ENCODE measurements around the gene NACC1. TPM values are rescaled to one million over a fixed set of nuclear protein-coding genes. Genes with fewer than 3 reads are reported as not detected.
A peak's percentile ranks its signal among the peaks of the same experiment; 100 is the strongest.

The NACC1 gene
- total and polyA plus RNA-seq, 12 donors: 12.4 to 67.0 (median 40.1) TPM

DNA sequence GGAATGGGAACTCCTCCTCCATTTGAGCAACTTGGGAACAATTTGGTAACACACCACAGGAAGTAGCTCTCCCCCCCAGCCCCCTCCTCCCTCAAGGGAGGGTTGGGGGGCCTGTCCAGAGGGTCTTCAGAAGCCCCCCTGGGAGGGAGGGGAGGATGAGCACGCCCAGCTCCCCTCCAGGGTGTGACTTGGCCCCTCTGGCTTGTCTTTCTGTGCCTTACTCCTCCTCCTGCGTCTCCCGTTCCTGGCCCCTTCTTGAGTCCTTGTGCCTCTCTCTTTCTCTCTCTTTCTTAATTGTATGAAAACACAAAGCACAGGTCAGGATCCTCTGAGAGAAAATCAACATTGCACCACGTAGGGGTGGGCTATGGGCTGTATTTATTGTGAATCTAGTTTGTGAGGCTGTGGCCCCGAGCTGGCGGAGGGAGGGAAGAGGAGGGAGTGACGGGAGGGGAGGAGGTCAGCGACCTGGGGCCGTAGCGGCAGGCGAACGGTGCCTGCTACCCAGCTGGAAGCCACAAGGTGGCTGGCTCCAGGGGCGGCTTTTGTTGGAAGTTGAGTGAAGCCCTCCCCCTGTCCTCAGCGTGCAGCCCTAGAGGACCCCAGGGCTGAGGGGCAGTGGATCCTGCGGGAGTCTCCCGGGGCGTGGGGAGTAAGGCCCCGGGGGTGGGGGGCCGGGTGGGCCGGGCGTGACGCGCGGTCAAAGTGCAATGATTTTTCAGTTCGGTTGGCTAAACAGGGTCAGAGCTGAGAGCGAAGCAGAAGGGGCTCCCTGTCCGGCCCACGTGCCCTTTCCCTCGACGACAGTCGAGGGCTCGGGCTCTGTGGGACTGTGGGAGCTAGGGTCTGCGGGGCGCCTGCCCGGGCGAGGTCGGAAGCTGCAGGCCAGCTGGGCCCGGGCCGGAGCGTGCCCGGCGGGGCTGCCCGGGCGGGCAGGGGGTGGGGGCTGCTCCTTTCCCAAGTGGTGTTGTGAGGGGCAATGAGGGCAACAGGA, 21.8 kb upstream of the NACC1 start:
- peak overlapping the region in 1 of 5 donors; percentile 5 for H3K27ac ChIP-seq
- H3K36me3 ChIP-seq (replicated peaks in 1 of 2): no peaks in the 10 kb centered on the region
- H3K4me3 ChIP-seq: no peak overlapping the region
- peaks cover 12 to 21% of the 10 kb centered on the region in 2 donors for H3K4me1 ChIP-seq (replicated peaks in 1 of 2)
- no peaks in the 10 kb centered on the region for H3K9me3 ChIP-seq (replicated peaks in 1 of 3)
- peaks cover 8% of the 10 kb centered on the region for H3K27me3 ChIP-seq
- TF ChIP-seq, protein P1, sequence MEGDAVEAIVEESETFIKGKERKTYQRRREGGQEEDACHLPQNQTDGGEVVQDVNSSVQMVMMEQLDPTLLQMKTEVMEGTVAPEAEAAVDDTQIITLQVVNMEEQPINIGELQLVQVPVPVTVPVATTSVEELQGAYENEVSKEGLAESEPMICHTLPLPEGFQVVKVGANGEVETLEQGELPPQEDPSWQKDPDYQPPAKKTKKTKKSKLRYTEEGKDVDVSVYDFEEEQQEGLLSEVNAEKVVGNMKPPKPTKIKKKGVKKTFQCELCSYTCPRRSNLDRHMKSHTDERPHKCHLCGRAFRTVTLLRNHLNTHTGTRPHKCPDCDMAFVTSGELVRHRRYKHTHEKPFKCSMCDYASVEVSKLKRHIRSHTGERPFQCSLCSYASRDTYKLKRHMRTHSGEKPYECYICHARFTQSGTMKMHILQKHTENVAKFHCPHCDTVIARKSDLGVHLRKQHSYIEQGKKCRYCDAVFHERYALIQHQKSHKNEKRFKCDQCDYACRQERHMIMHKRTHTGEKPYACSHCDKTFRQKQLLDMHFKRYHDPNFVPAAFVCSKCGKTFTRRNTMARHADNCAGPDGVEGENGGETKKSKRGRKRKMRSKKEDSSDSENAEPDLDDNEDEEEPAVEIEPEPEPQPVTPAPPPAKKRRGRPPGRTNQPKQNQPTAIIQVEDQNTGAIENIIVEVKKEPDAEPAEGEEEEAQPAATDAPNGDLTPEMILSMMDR (IDR thresholded peaks at IDR 0.05): peak in 1 of 6 experiments; percentile 22
- TF ChIP-seq POLR2A (IDR thresholded peaks at IDR 0.05): no peak
- WGBS, 4 donors: 46 to 53% (median 50%) methylated on average over 20 to 44 of the region's 44 CpGs
- DNase-seq: no peak
- intact Hi-C loops (cut with DNase I): no loop called here

DNA sequence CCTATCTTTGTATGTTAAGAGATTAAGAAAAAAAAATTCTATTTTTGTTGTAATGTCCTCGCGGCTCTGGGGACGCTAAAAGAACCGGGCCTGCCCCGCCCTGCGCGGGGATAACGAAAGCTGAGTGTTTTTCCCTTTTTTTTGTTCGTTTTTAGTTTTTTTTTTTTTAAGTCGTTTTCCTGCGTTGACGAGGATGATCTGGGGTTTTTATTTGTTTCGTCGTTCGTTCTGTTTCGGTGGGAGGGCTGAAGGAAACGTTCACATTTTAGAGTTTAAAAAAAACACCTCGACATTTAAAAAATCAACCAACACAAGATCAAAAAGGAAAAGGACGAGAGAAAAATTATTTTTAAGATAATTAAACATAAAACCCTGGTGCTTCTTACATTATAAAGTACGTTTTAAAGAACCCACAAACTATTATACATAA, 21.0 kb upstream of the NACC1 start:
- peaks cover 8% of the 10 kb centered on the region for H3K27me3 ChIP-seq
- 35 to 46% (median 41%) methylated on average over 20 of the region's 20 CpGs for WGBS, 4 donors
- H3K4me3 ChIP-seq: peak overlapping the region in 1 of 4 donors; percentile 48
- H3K36me3 ChIP-seq (replicated peaks in 1 of 2): no peaks in the 10 kb centered on the region
- peak overlapping the region in 1 of 5 donors; percentile 93 for H3K27ac ChIP-seq
- no peak for DNase-seq
- H3K4me1 ChIP-seq (replicated peaks in 1 of 2): peaks cover 12 to 21% of the 10 kb centered on the region in 2 donors
- TF ChIP-seq, protein P1 (IDR thresholded peaks at IDR 0.05): no peak
- TF ChIP-seq POLR2A (IDR thresholded peaks at IDR 0.05): no peak
- intact Hi-C loops (cut with DNase I): no loop called here
- H3K9me3 ChIP-seq (replicated peaks in 1 of 3): no peaks in the 10 kb centered on the region

DNA sequence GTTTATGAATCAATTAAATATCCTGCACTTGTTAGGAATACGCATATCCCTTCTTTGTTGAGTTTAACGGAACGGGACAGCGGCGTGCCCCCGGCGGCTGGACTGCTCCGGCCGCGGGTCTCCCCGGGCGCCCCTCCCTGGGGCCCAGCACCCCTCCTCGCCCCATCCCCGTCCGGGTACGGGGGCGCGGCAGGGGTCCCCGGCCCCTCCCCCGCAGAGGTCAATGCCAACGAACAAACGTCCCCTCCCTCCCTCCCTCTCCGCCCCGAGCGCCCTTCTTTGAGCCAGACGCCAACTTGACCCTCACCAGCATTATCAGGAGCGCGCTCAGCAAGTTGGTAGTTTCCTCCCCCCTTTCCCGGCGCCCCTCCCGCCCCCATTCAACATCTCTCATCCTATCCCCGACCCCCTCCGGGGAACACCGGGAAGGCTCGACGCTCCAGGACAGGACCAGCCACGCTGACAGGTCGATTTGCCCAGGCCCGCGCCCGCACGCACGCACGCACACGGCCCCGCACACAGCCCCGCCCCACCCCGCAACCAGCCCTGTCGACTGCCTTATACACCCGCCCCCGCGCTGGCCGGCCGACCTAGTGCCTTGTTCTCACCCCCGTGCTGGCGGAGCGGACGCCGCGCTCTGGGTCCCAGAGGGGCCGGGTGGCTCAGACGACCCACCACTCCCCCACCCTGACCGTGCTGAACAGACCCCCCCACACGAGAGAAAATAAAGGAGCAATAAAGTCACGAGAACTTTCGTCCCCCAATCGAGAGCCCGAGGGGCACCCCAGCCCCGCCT, 20.4 kb upstream of the NACC1 start:
- peak in 2 of 7 donors; percentile 35 to 46 for DNase-seq
- intact Hi-C loops (cut with DNase I): no loop called here
- Histone ChIP-seq H3K27ac (peak overlapping the region in 1 of 5 donors; percentile 93), H3K27me3 (peaks cover 8% of the 10 kb centered on the region), H3K4me3 (peak overlapping the region in 1 of 4 donors; percentile 48), H3K4me1 (replicated peaks in 1 of 2) (peaks cover 16 to 26% of the 10 kb centered on the region in 2 donors), H3K36me3 (replicated peaks in 1 of 2) (no peaks in the 10 kb centered on the region), H3K9me3 (replicated peaks in 1 of 3) (no peaks in the 10 kb centered on the region)
- no peak for TF ChIP-seq POLR2A (IDR thresholded peaks at IDR 0.05)
- TF ChIP-seq, protein P1 (IDR thresholded peaks at IDR 0.05): no peak
- 9 to 30% (median 14%) methylated on average over 12 to 68 of the region's 69 CpGs for WGBS, 4 donors

Data from adrenal gland (tissue), 12 donors.